ENCODE results near the gene ITGAL. TPM values are rescaled to one million over a fixed set of nuclear protein-coding genes. Genes with fewer than 3 reads are reported as not detected.

ITGAL gene
- total RNA-seq, 1 experiment from 2014 or later = not detected

DNA sequence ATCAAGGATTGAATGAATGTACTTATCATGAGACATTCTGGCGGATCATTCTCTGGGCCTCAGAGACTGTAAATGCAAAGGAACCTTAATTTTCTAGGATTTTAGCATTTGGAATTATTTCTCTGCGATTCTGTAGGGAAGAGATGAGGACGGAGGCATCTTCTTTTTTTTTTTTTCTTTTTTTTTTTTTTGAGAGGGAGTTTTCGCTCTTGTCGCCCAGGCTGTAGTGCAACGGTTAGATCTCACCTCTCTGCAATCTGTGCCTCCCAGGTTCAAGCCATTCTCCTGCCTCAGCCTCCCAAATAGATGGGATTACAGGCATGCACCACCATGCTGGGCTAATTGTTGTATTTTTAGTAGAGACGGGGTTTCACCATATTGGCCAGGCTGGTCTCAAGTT is 2.1 kb downstream of the ITGAL start:
- Histone ChIP-seq H3K27me3 (ENCODE audit: insufficient read depth, low read length) (no peaks in the 10 kb centered on the region), H3K23ac (ENCODE audit: insufficient read length, low read depth, low read length) (no peak overlapping the region), H3K4me1 (ENCODE audit: insufficient read depth, low read length) (no peaks in the 10 kb centered on the region), H3K23me2 (ENCODE audit: insufficient read length, low read depth, low read length, poor library complexity, severe bottlenecking) (no peaks in the 10 kb centered on the region), H4K5ac (ENCODE audit: insufficient read length, low read depth, low read length) (no peak overlapping the region), H2BK20ac (ENCODE audit: low read depth, low read length, poor library complexity, severe bottlenecking) (no peak overlapping the region), H3K9ac (ENCODE audit: extremely low read depth, insufficient read length, low read length) (no peak overlapping the region), H2BK5ac (ENCODE audit: insufficient read length, low read length) (no peak overlapping the region), H4K91ac (ENCODE audit: insufficient read length, low read depth, low read length) (no peak overlapping the region), H4K8ac (replicated peaks; ENCODE audit: insufficient read length, low read depth, low read length) (no peak overlapping the region), H3K79me2 (ENCODE audit: insufficient read depth, low read length) (no peaks in the 10 kb centered on the region), H3K27ac (ENCODE audit: insufficient read length, low read depth, low read length) (no peak overlapping the region), H2BK120ac (ENCODE audit: low read depth, low read length, poor library complexity, severe bottlenecking) (no peak overlapping the region), H2AFZ (ENCODE audit: low read length) (no peak overlapping the region), H2AK5ac (ENCODE audit: insufficient read length, low read length) (no peak overlapping the region), H2BK12ac (ENCODE audit: insufficient read length, low read depth, low read length) (no peak overlapping the region), H4K20me1 (ENCODE audit: control insufficient read depth, insufficient read depth, insufficient read length) (no peaks in the 10 kb centered on the region), H3K4me2 (ENCODE audit: insufficient read depth, insufficient read length, low read length) (no peak overlapping the region), H3K79me1 (ENCODE audit: insufficient read depth, low read depth, low read length, poor library complexity, severe bottlenecking) (no peaks in the 10 kb centered on the region), H3K9me3 (ENCODE audit: control insufficient read depth, low read depth, low read length) (no peaks in the 10 kb centered on the region), H3K14ac (ENCODE audit: insufficient read depth, low read length) (no peak overlapping the region), H3K18ac (ENCODE audit: insufficient read length, low read depth, low read length) (no peak overlapping the region), H2BK15ac (ENCODE audit: low read depth, low read length) (no peak overlapping the region), H3K56ac (ENCODE audit: insufficient read length, low read depth, low read length) (no peak overlapping the region), H3T11ph (ENCODE audit: low read length) (no peak overlapping the region), H3K4ac (ENCODE audit: low read depth, low read length) (no peak overlapping the region)
- H3K36me3 Mint-ChIP-seq (ENCODE audit: insufficient read depth in 1 of 3, low read depth in 3 of 3) = no peaks in the 10 kb centered on the region
- no CpG with 5 or more reads among the region's 7 CpGs for WGBS (ENCODE audit: extremely low coverage, insufficient read length, low lambda C conversion rate)
- no peaks in the 10 kb centered on the region for H3K4me1 Mint-ChIP-seq
- peaks cover 17% of the 10 kb centered on the region for H3K27me3 Mint-ChIP-seq (ENCODE audit: low read depth)
- TF ChIP-seq, protein P1, sequence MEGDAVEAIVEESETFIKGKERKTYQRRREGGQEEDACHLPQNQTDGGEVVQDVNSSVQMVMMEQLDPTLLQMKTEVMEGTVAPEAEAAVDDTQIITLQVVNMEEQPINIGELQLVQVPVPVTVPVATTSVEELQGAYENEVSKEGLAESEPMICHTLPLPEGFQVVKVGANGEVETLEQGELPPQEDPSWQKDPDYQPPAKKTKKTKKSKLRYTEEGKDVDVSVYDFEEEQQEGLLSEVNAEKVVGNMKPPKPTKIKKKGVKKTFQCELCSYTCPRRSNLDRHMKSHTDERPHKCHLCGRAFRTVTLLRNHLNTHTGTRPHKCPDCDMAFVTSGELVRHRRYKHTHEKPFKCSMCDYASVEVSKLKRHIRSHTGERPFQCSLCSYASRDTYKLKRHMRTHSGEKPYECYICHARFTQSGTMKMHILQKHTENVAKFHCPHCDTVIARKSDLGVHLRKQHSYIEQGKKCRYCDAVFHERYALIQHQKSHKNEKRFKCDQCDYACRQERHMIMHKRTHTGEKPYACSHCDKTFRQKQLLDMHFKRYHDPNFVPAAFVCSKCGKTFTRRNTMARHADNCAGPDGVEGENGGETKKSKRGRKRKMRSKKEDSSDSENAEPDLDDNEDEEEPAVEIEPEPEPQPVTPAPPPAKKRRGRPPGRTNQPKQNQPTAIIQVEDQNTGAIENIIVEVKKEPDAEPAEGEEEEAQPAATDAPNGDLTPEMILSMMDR (conservative IDR thresholded peaks at IDR 0.05) = no peak
- H3K27ac Mint-ChIP-seq = no peak overlapping the region
- no peak overlapping the region for H3K4me3 Mint-ChIP-seq
- DNase-seq = no peak
- no peaks in the 10 kb centered on the region for H3K9me3 Mint-ChIP-seq

All from H9 (cell line).